Measurements from ENCODE around the gene FOXP1.

DNA sequence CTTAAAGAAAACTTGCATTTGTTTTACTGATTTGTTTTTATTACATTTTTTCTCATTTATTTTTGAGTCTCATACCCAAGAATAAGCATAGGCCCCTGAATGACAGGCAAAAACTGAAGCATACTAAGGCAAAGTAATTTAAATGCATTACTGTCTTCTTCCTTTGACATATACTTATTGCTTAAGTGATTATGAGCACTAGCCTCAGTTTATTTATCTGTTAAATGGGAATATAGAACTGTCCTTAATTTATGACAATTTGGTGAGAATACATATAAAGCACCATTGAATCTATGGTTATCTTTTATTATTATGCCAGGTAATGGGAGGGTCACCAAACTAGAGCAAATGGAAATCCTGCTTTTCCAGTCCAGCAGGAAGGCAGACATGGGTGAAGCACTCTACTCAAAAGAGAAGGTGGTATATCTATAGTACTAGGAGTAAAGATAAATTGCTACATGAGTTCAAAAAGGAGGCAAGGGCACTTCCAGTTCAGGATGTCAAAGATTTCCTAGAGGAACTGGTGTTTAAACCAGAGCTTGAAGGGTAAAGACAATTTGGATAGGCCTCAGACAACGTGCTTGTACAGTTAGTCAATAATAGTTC is 435.0 kb downstream of the FOXP1 start:
- TF ChIP-seq SIN3A (IDR thresholded peaks at IDR 0.05; ENCODE audit: borderline replicate concordance, insufficient read depth, low read depth, low read length) (no peak), CTCF (IDR thresholded peaks at IDR 0.05) (no peak), POLR2AphosphoS5 (IDR thresholded peaks at IDR 0.05; ENCODE audit: low read depth, low read length) (no peak), TCF7L2 (IDR thresholded peaks at IDR 0.05; ENCODE audit: low read depth, low read length) (no peak)

Measured in Panc1 (cell line).